Uterus (tissue), 4 donors: Measurements from ENCODE around the gene FAM236A. TPM values are rescaled to one million over a fixed set of nuclear protein-coding genes. Genes with fewer than 3 reads are reported as not detected.
"Not testable (repeated sequence)": the region's sequence is repeated elsewhere in the genome, so short reads cannot be mapped to it uniquely, and the experiment has no call there.

Source experiments
- DNase-seq, 2 donors: peaks; one replicate each; pipeline ENCODE4 v3.0.0-alpha.2; 2019 to 2020
- H3K27ac ChIP-seq, 2 donors: fragments of 200-600 bp; sonication (generic); 1 replicate in 1 of 2; 2 replicates in 1 of 2; pipeline ENCODE4 v1.5.1; 2016 to 2018
- H3K27me3 ChIP-seq, 2 donors: fragments of 200-600 bp; sonication (generic); one replicate each; pipeline ENCODE4 v1.5.1; 2018 to 2019; ENCODE audit warnings: control low read depth in 1 of 2
- H3K36me3 ChIP-seq, 2 donors: fragments of 200-600 bp; sonication (generic); one replicate each; pipeline ENCODE4 v1.5.1; 2019; ENCODE audit warnings: control low read depth in 1 of 2
- H3K4me1 ChIP-seq, 2 donors: fragments of 200-600 bp; sonication (generic); one replicate each; pipeline ENCODE4 v1.5.1; 2018 to 2019; ENCODE audit warnings: control low read depth in 1 of 2
- H3K4me3 ChIP-seq, 2 donors: fragments of 200-600 bp; sonication (generic); 1 replicate in 1 of 2; 2 replicates in 1 of 2; pipeline ENCODE4 v1.5.1; 2018 to 2019; ENCODE audit warnings: mild to moderate bottlenecking in 1 of 2
- H3K9me3 ChIP-seq, 2 donors: fragments of 200-600 bp; sonication (generic); one replicate each; pipeline ENCODE4 v1.5.1; 2019; ENCODE audit warnings: control low read depth in 1 of 2
- intact Hi-C: fragments of 100-400 bp; cut with DNase I; formaldehyde crosslinking; loops from one replicate; pipeline ENCODE4 v1.15.1; 2023; ENCODE audit warnings: low total_unique reads
- total RNA-seq, 4 donors: library from RNA; depleted of rRNA in 3 of 4; stranded (reverse); fragments of >200 nt in 3 of 4; gene quantifications; one replicate each; pipeline versions ENCODE4 v1.1.0 to v1.2.4, GENCODE V29; 2014 to 2023
- donor health status: DM: yes; HTN: yes; CAD: no.

FAM236A gene
- not detected for total RNA-seq

GRCh38 chrX:72937906-72938305, at the start of gene FAM236A:
Gene FAM236A, plus strand, starts transcription at chrX:72938206. Its CDS starts 57 bp downstream, at chrX:72938263.
- H3K36me3 ChIP-seq, H3K9me3 ChIP-seq, DNase-seq, H3K4me1 ChIP-seq, H3K4me3 ChIP-seq, H3K27me3 ChIP-seq, H3K27ac ChIP-seq, intact Hi-C loops: not testable (repeated sequence)

DNA sequence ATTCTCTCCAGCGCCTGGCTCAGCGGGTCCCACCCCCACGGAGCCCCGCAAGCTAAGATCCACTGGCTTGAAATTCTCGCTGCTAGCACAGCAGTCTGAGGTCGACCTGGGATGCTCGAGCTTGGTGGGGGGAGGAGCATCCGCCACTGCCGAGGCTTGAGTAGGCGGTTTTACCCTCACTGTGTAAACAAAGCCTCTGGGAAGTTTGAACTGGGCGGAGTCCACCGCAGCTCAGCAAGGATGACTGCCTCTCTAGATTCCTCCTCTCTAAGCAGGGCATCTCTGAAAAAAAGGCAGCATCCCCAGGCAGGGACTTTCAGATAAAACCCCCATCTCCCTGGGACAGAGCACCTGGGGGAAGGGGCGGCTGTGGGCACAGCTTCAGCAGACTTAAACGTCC, 48.3 kb upstream of the FAM236A start:
- H3K36me3 ChIP-seq, H3K4me1 ChIP-seq, H3K4me3 ChIP-seq, H3K27me3 ChIP-seq, H3K9me3 ChIP-seq, H3K27ac ChIP-seq, DNase-seq, intact Hi-C loops: not testable (repeated sequence)

DNA sequence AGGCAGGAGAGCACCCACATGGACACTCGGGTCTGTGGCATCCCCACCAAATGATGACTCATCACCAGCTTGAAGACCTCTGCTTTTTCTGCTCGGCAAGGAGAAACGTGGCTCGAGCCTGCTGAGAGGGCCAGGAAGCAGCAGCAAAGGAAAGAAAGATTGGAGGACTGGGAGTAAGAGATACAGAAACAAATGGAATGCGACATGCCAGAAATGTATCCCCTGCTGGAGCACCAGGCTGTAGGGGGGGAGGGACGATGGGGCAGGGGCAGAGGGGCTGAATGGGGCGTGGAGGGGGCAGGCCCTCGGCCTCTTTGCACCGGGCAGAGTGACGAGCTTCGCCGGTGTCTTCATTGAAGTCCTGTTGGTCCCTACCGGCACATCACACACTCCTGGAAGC, 25.7 kb upstream of the FAM236A start, which contains the start of gene FAM236C:
TSS of gene FAM236C (plus strand) at position 301 of the 400 bp plus-strand sequence. CDS start 100 bp downstream, outside the sequence.
- H3K27me3 ChIP-seq, DNase-seq, H3K36me3 ChIP-seq, intact Hi-C loops, H3K9me3 ChIP-seq, H3K27ac ChIP-seq, H3K4me3 ChIP-seq, H3K4me1 ChIP-seq: not testable (repeated sequence)

- intact Hi-C loops, H3K27me3 ChIP-seq, DNase-seq, H3K4me1 ChIP-seq, H3K27ac ChIP-seq, H3K36me3 ChIP-seq, H3K9me3 ChIP-seq, H3K4me3 ChIP-seq: not testable (repeated sequence)
These were observed 21.9 kb upstream of the FAM236A start for GRCh38 chrX:72916096-72916495.

DNA sequence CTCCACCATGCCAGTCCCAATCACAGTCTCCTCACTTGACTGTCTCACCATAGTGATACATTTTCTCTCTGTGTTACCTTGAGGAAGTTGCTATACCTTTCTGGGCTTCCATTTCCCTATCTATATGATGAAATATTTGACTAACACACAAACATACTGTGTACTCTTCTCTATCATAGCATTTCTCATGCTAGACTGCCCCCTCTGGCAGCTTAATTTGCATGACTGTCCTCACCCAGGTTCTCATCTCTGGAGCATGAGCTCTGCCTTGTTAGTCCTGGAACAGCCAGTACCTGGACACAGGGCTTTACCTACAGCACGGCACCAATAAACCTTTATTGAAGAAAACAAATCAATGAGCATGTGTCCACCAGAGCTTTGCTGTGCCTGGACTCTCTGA, 5.7 kb upstream of the FAM236A start:
- H3K9me3 ChIP-seq, intact Hi-C loops, DNase-seq, H3K4me1 ChIP-seq, H3K36me3 ChIP-seq, H3K27me3 ChIP-seq, H3K4me3 ChIP-seq, H3K27ac ChIP-seq: not testable (repeated sequence)

- H3K4me3 ChIP-seq, H3K36me3 ChIP-seq, intact Hi-C loops, H3K9me3 ChIP-seq, DNase-seq, H3K4me1 ChIP-seq, H3K27ac ChIP-seq, H3K27me3 ChIP-seq: not testable (repeated sequence)
These were observed 1.6 kb upstream of the FAM236A start for GRCh38 chrX:72936455-72936854.

DNA sequence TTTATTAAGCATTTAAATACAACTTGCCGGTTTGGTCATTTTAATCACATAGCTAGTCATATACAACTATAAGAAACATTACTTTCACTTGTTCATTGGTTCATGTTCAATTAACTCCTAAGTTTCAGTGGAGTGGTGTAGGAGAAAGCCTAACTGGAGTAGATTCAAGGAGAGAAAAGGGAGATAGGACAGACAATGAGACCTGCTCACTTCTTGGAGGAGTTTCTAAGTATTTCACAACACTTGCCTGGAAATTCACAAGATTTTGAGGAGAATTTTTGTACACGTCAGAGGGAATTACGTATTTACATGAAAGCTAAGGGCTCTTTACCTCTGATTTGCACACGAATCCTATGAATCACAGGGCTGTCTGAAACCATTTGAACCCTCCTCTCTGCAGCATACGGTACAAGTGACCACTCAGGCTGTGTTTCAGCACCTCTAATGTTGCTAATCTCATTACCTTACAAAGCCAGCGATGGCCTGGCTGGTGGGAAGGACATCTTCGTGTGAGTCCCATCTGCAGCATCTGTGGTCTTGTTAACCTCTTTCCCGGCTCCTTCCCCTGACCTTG, 1.0 kb upstream of the FAM236A start:
- H3K9me3 ChIP-seq, H3K27me3 ChIP-seq, DNase-seq, H3K4me3 ChIP-seq, intact Hi-C loops, H3K36me3 ChIP-seq, H3K4me1 ChIP-seq, H3K27ac ChIP-seq: not testable (repeated sequence)

DNA sequence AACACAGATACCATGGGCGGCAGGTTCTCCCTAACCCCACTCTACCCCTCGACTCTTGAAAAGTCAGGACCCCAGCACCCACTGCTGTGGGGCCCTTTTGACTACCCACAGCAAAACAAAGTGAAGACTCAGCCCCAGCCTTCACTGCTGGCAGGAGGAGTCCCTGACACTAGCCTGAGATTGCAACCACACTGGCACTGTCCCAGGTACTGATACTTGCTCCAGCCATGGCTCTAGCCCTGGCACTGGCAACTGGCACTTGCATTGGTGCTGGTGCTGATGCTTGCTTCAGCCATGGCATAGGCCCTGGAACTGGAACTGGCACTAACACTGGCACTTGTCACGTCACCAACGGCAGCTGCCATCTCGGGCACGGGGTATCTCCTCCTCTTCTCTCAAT, 4.3 kb downstream of the FAM236A start:
- H3K9me3 ChIP-seq, H3K4me3 ChIP-seq, intact Hi-C loops, H3K36me3 ChIP-seq, H3K4me1 ChIP-seq, H3K27ac ChIP-seq, DNase-seq, H3K27me3 ChIP-seq: not testable (repeated sequence)

- H3K9me3 ChIP-seq, H3K27me3 ChIP-seq, intact Hi-C loops, H3K36me3 ChIP-seq, H3K4me3 ChIP-seq, H3K4me1 ChIP-seq, DNase-seq, H3K27ac ChIP-seq: not testable (repeated sequence)
These were observed 5.2 kb downstream of the FAM236A start for GRCh38 chrX:72943035-72943818.

- H3K4me1 ChIP-seq, DNase-seq, H3K27me3 ChIP-seq, H3K27ac ChIP-seq, H3K4me3 ChIP-seq, intact Hi-C loops, H3K9me3 ChIP-seq, H3K36me3 ChIP-seq: not testable (repeated sequence)
These were observed 5.8 kb downstream of the FAM236A start, which contains the start of gene DMRTC1 for GRCh38 chrX:72943819-72944169. Gene DMRTC1, minus strand, starts transcription at chrX:72943837. Its CDS starts 68,143 bp downstream, at chrX:72875694.

- H3K4me1 ChIP-seq, DNase-seq, H3K27me3 ChIP-seq, H3K36me3 ChIP-seq, H3K4me3 ChIP-seq, H3K9me3 ChIP-seq, intact Hi-C loops, H3K27ac ChIP-seq: not testable (repeated sequence)
These were observed 22.0 kb downstream of the FAM236A start for GRCh38 chrX:72959971-72960370.

DNA sequence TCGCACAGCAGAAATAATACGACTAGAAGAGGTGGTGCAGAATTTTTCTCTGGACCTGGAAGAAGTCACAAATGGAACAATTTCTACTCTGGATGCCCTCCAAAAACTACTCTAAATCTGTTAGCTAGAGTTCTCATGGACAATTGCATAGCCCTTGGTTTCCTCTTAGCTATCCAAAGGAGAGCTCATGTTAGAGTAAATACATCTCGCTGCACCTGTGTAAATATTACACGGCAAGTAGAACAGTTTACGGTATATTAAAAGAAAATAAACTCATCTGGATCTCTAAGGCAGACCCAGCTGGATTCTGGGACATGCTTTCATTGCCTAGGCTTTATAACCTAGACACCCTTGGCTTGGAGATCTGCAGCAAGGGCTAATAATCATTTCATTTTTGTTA, 33.9 kb downstream of the FAM236A start:
- H3K4me1 ChIP-seq, H3K9me3 ChIP-seq, intact Hi-C loops, H3K4me3 ChIP-seq, H3K27ac ChIP-seq, H3K36me3 ChIP-seq, H3K27me3 ChIP-seq, DNase-seq: not testable (repeated sequence)

GRCh38 chrX:72974885-72975284, 36.9 kb downstream of the FAM236A start:
- H3K27ac ChIP-seq, H3K27me3 ChIP-seq, H3K36me3 ChIP-seq, H3K4me3 ChIP-seq, H3K4me1 ChIP-seq, DNase-seq, H3K9me3 ChIP-seq, intact Hi-C loops: not testable (repeated sequence)
